ENCODE measurements around the gene KRT77.

Gene KRT77

GRCh38 chr12:52651726-52652261, 51.5 kb downstream of the KRT77 start, which contains the start of gene KRT2:
KRT2 (minus strand) TSS chr12:52652211; CDS start chr12:52652142, 69 bp downstream.
- Mint-ChIP-seq H3K27me3 (no peaks in the 10 kb centered on the region), H3K9me3 (no peaks in the 10 kb centered on the region), H3K36me3 (ENCODE audit: low read depth) (no peaks in the 10 kb centered on the region), H3K4me1 (ENCODE audit: low read depth) (peaks cover 24% of the 10 kb centered on the region), H3K27ac (no peak within 1 kb of the TSS), H3K4me3 (no peak within 1 kb of the TSS)

- no peaks in the 10 kb centered on the region for H3K36me3 Mint-ChIP-seq (ENCODE audit: low read depth)
- no peaks in the 10 kb centered on the region for H3K27me3 Mint-ChIP-seq
- no peak overlapping the region for H3K4me3 Mint-ChIP-seq
- peaks cover 36% of the 10 kb centered on the region for H3K4me1 Mint-ChIP-seq (ENCODE audit: low read depth)
- no peaks in the 10 kb centered on the region for H3K9me3 Mint-ChIP-seq
- no peak overlapping the region for H3K27ac Mint-ChIP-seq
Observed at GRCh38 chr12:52650520-52651081, 52.7 kb downstream of the KRT77 start.

DNA sequence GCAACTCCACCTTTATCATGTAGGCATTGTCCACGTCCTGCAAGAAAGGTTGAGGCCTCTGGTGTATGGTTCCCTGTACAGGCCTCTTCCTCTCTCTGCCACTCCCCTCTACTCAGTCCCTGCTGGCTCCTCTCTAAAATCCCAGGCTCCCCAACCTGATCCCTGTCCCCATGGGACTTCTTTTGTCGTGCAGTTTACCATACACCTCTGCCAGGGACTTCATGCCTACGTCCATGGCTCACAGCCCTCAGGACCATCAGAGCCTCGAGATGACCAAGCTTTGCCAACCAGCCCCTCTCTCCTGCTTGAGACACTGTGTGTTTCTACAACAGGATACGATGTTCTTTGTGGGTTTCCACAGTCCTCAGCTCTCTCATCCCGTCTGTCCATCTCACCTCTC, 54.3 kb downstream of the KRT77 start:
- Mint-ChIP-seq H3K27ac (no peak overlapping the region), H3K4me3 (no peak overlapping the region), H3K4me1 (ENCODE audit: low read depth) (peaks cover 50% of the 10 kb centered on the region), H3K36me3 (ENCODE audit: low read depth) (no peaks in the 10 kb centered on the region), H3K27me3 (no peaks in the 10 kb centered on the region), H3K9me3 (no peaks in the 10 kb centered on the region)

GRCh38 chr12:52648012-52648550, 55.2 kb downstream of the KRT77 start:
- Mint-ChIP-seq H3K4me3 (no peak overlapping the region), H3K4me1 (ENCODE audit: low read depth) (peaks cover 50% of the 10 kb centered on the region), H3K27ac (no peak overlapping the region), H3K9me3 (no peaks in the 10 kb centered on the region), H3K27me3 (no peaks in the 10 kb centered on the region), H3K36me3 (ENCODE audit: low read depth) (no peaks in the 10 kb centered on the region)

DNA sequence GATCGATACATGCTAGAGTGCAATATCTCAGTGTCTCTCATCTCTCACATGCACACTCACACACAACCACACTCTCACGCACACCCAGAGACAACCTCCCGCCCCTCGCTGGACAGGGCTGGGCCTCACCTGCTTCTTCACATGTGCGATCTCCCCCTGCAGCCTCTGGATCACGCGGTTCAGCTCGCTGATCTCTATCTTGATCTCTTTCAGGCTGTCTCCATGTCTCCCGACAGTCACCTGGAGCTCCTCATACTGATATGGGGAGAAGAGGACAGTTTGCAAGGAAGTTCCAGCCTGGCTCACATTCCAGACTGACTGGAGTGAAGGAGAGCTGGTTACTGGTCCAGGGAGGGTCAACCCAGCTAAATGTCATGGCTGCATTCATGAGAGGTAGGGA, 55.7 kb downstream of the KRT77 start:
- Mint-ChIP-seq H3K27ac (no peak overlapping the region), H3K4me1 (ENCODE audit: low read depth) (peaks cover 50% of the 10 kb centered on the region), H3K36me3 (ENCODE audit: low read depth) (no peaks in the 10 kb centered on the region), H3K4me3 (no peak overlapping the region), H3K27me3 (no peaks in the 10 kb centered on the region), H3K9me3 (no peaks in the 10 kb centered on the region)

GRCh38 chr12:52646613-52647012, 56.7 kb downstream of the KRT77 start:
- no peaks in the 10 kb centered on the region for H3K27me3 Mint-ChIP-seq
- H3K4me3 Mint-ChIP-seq, result no peak overlapping the region
- H3K27ac Mint-ChIP-seq, result no peak overlapping the region

GRCh38 chr12:52645982-52646381, 57.3 kb downstream of the KRT77 start:
- Mint-ChIP-seq H3K36me3 (ENCODE audit: low read depth) (no peaks in the 10 kb centered on the region), H3K9me3 (no peaks in the 10 kb centered on the region), H3K4me3 (no peak overlapping the region), H3K27me3 (no peaks in the 10 kb centered on the region), H3K27ac (peak overlapping the region; percentile 15), H3K4me1 (ENCODE audit: low read depth) (peaks cover 59% of the 10 kb centered on the region)

More at GRCh38 chr12:52646613-52647012, 56.7 kb downstream of the KRT77 start:
- Mint-ChIP-seq H3K9me3 (no peaks in the 10 kb centered on the region), H3K4me1 (ENCODE audit: low read depth) (peaks cover 56% of the 10 kb centered on the region), H3K36me3 (ENCODE audit: low read depth) (no peaks in the 10 kb centered on the region)

GRCh38 chr12:52645120-52645761, 58.1 kb downstream of the KRT77 start:
- no peaks in the 10 kb centered on the region for H3K36me3 Mint-ChIP-seq (ENCODE audit: low read depth)
- H3K4me3 Mint-ChIP-seq, result peak overlapping the region; percentile 9
- peaks cover 59% of the 10 kb centered on the region for H3K4me1 Mint-ChIP-seq (ENCODE audit: low read depth)
- H3K27ac Mint-ChIP-seq, result peak overlapping the region; percentile 49
- H3K9me3 Mint-ChIP-seq, result no peaks in the 10 kb centered on the region
- H3K27me3 Mint-ChIP-seq, result no peaks in the 10 kb centered on the region

GRCh38 chr12:52644078-52644415, 59.3 kb downstream of the KRT77 start:
- no peaks in the 10 kb centered on the region for H3K9me3 Mint-ChIP-seq
- no peak overlapping the region for H3K27ac Mint-ChIP-seq
- H3K27me3 Mint-ChIP-seq, result no peaks in the 10 kb centered on the region
- H3K4me1 Mint-ChIP-seq (ENCODE audit: low read depth), result peaks cover 55% of the 10 kb centered on the region
- H3K36me3 Mint-ChIP-seq (ENCODE audit: low read depth), result no peaks in the 10 kb centered on the region
- no peak overlapping the region for H3K4me3 Mint-ChIP-seq

DNA sequence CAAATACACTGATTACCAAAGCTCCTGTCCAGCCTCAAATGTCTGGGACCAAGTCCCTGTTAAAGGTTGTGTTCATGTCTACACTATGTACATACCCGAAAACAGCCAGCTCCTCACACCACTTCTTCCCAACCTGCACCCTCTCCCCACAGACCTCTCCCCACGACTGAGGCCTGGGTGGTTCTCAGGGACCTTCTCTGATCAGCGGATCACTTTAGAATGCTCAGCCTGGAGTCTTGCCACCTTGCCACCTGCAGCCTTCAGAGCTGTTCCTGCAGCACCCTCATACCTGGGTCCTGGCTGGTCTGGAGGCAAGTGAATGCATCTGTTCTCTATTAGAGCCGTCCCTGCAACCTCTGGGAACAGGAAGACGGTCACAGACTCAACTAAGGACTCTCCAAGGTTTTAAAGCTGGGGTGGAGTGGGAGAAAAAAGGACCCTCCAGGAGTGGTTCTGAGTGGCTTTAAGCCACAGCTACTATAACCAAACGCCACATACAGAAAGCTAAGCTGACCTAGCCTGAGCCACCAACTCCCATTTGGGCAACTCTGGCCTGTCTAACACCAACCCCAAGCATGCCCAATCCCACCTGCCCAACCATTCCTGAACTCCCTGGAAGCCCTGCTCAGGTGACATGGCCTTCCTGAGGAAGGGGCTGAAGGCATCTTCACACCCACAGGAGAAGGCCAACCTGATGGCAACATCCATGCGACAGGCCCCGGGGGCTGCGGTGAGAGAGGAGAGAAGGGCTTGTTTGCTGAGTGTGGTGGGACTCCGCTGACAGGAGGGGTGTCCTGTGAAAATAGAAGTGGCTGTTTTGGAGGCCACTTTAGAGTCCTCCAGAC, 59.9 kb downstream of the KRT77 start:
- Mint-ChIP-seq H3K4me1 (ENCODE audit: low read depth) (peaks cover 50% of the 10 kb centered on the region), H3K27ac (no peak overlapping the region)

GRCh38 chr12:52641468-52641867, 61.9 kb downstream of the KRT77 start:
- no peaks in the 10 kb centered on the region for H3K27me3 Mint-ChIP-seq
- peaks cover 32% of the 10 kb centered on the region for H3K4me1 Mint-ChIP-seq (ENCODE audit: low read depth)
- H3K27ac Mint-ChIP-seq, result no peak overlapping the region
- H3K4me3 Mint-ChIP-seq, result no peak overlapping the region
- no peaks in the 10 kb centered on the region for H3K36me3 Mint-ChIP-seq (ENCODE audit: low read depth)
- H3K9me3 Mint-ChIP-seq, result no peaks in the 10 kb centered on the region

More for the DNA sequence above, 59.9 kb downstream of the KRT77 start:
- Mint-ChIP-seq H3K9me3 (no peaks in the 10 kb centered on the region), H3K4me3 (no peak overlapping the region), H3K27me3 (no peaks in the 10 kb centered on the region), H3K36me3 (ENCODE audit: low read depth) (no peaks in the 10 kb centered on the region)
